ENCODE results near the gene LNX1.

The LNX1 gene

GRCh38 chr4:53500546-53500945, 90.7 kb downstream of the LNX1 start:
- DNase-seq (ENCODE audit: low read depth) = no peak
- TF ChIP-seq CTCF (IDR thresholded peaks at IDR 0.05; ENCODE audit: low read depth, low read length, missing control alignments) = no peak
- H3K4me3 ChIP-seq (ENCODE audit: low read depth, low read length) = no peak overlapping the region

- H3K4me3 ChIP-seq (ENCODE audit: low read depth, low read length) = no peak overlapping the region
- TF ChIP-seq CTCF (IDR thresholded peaks at IDR 0.05; ENCODE audit: low read depth, low read length, missing control alignments) = no peak
- no peak for DNase-seq (ENCODE audit: low read depth)
Observed at GRCh38 chr4:53499791-53500190, 91.5 kb downstream of the LNX1 start.

GRCh38 chr4:53498706-53499105, 92.6 kb downstream of the LNX1 start:
- no peak for DNase-seq (ENCODE audit: low read depth)
- no peak for TF ChIP-seq CTCF (IDR thresholded peaks at IDR 0.05; ENCODE audit: low read depth, low read length, missing control alignments)
- no peak overlapping the region for H3K4me3 ChIP-seq (ENCODE audit: low read depth, low read length)

GRCh38 chr4:53497487-53498244, 93.6 kb downstream of the LNX1 start:
- no peak for TF ChIP-seq CTCF (IDR thresholded peaks at IDR 0.05; ENCODE audit: low read depth, low read length, missing control alignments)
- DNase-seq (ENCODE audit: low read depth) = no peak

GRCh38 chr4:53494851-53495250, 96.4 kb downstream of the LNX1 start:
- no peak overlapping the region for H3K4me3 ChIP-seq (ENCODE audit: low read depth, low read length)
- TF ChIP-seq CTCF (IDR thresholded peaks at IDR 0.05; ENCODE audit: low read depth, low read length, missing control alignments) = no peak
- no peak for DNase-seq (ENCODE audit: low read depth)

More at GRCh38 chr4:53497487-53498244, 93.6 kb downstream of the LNX1 start:
- no peak overlapping the region for H3K4me3 ChIP-seq (ENCODE audit: low read depth, low read length)

- no peak overlapping the region for H3K4me3 ChIP-seq (ENCODE audit: low read depth, low read length)
- TF ChIP-seq CTCF (IDR thresholded peaks at IDR 0.05; ENCODE audit: low read depth, low read length, missing control alignments) = peak; percentile 58
- peak; percentile 21 for DNase-seq (ENCODE audit: low read depth)
Observed at GRCh38 chr4:53490965-53491622, 100.2 kb downstream of the LNX1 start.

All from GM12864 (cell line).